Mesothelial cell of epicardium (in vitro differentiated cells): ENCODE results near the gene GALC. TPM values are rescaled to one million over a fixed set of nuclear protein-coding genes. Genes with fewer than 3 reads are reported as not detected.

ENCODE experiments used
- DNase-seq, 2 experiments: peaks; one replicate each; pipeline ENCODE4 v3.0.0; 2021; ENCODE audit warnings: low spot score in 2 of 2; ENCODE audit not compliant: unreplicated experiment in 2 of 2
- H3K27ac Mint-ChIP-seq: 2 replicates; pipeline ENCODE4 v1.8.0; 2021; ENCODE audit warnings: mixed read lengths
- H3K27me3 Mint-ChIP-seq: 2 replicates; pipeline ENCODE4 v1.8.0; 2021; ENCODE audit warnings: low read depth, mixed read lengths
- H3K36me3 Mint-ChIP-seq: 2 replicates; pipeline ENCODE4 v1.8.0; 2021; ENCODE audit warnings: mixed read lengths
- H3K4me1 Mint-ChIP-seq: 2 replicates; pipeline ENCODE4 v1.8.0; 2021; ENCODE audit warnings: mixed read lengths
- H3K4me3 Mint-ChIP-seq: 2 replicates; pipeline ENCODE4 v1.8.0; 2021; ENCODE audit warnings: mild to moderate bottlenecking, moderate library complexity, mixed read lengths
- H3K9me3 Mint-ChIP-seq: 2 replicates; pipeline ENCODE4 v1.8.0; 2021; ENCODE audit warnings: mixed read lengths
- total RNA-seq: library from RNA; stranded (reverse); gene quantifications from 3 replicates; pipeline ENCODE4 v1.2.1, GENCODE V29; 2021
- TF ChIP-seq, protein P1 (sequence below): fragments of 200-600 bp; sonication (generic); IDR thresholded peaks from one replicate; pipeline ENCODE4 v1.5.0; 2021; ENCODE audit warnings: antibody characterized with exemption; ENCODE audit not compliant: unreplicated experiment

GALC gene
- total RNA-seq = 26.2 to 29.9 TPM (median 27.1 TPM) in 3 replicates

GRCh38 chr14:87992718-87993628, at the start of gene GALC:
GALC (minus strand) TSS chr14:87993182; CDS start chr14:87993164, 18 bp downstream.
- peak; percentile 81 to 88 for DNase-seq
- H3K27ac Mint-ChIP-seq = peak within 1 kb of the TSS; percentile 97
- H3K27me3 Mint-ChIP-seq = no peaks in the 10 kb centered on the region
- H3K4me1 Mint-ChIP-seq = peaks cover 40% of the 10 kb centered on the region
- no peaks in the 10 kb centered on the region for H3K36me3 Mint-ChIP-seq
- H3K4me3 Mint-ChIP-seq = peak within 1 kb of the TSS; percentile 75
- TF ChIP-seq, protein P1, sequence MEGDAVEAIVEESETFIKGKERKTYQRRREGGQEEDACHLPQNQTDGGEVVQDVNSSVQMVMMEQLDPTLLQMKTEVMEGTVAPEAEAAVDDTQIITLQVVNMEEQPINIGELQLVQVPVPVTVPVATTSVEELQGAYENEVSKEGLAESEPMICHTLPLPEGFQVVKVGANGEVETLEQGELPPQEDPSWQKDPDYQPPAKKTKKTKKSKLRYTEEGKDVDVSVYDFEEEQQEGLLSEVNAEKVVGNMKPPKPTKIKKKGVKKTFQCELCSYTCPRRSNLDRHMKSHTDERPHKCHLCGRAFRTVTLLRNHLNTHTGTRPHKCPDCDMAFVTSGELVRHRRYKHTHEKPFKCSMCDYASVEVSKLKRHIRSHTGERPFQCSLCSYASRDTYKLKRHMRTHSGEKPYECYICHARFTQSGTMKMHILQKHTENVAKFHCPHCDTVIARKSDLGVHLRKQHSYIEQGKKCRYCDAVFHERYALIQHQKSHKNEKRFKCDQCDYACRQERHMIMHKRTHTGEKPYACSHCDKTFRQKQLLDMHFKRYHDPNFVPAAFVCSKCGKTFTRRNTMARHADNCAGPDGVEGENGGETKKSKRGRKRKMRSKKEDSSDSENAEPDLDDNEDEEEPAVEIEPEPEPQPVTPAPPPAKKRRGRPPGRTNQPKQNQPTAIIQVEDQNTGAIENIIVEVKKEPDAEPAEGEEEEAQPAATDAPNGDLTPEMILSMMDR = no peak
- H3K9me3 Mint-ChIP-seq = no peaks in the 10 kb centered on the region

DNA sequence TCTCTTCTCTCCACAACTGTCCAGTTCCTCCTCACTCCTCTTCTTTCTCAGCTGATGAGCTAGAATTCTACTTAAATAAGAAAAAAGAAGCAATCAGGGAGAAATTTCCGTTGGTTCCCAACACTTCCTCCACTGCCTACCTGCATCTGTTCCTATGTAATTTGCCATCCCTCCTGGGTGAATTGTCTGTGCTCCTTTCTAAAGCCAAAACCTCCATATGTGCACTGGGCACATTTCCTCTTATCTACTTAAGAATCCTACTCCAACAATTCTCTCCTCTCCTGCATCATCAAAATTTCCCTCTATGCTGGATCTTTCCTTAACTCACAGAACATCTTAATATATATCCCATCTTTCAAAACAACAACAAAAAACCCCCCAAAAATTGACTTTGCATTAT, 47.2 kb upstream of the GALC start:
- H3K27me3 Mint-ChIP-seq = peaks cover 25% of the 10 kb centered on the region
- H3K4me3 Mint-ChIP-seq = no peak overlapping the region
- H3K4me1 Mint-ChIP-seq = no peaks in the 10 kb centered on the region
- H3K9me3 Mint-ChIP-seq = no peaks in the 10 kb centered on the region
- H3K36me3 Mint-ChIP-seq = no peaks in the 10 kb centered on the region
- no peak overlapping the region for H3K27ac Mint-ChIP-seq
- DNase-seq = no peak
- TF ChIP-seq, protein P1 = no peak

DNA sequence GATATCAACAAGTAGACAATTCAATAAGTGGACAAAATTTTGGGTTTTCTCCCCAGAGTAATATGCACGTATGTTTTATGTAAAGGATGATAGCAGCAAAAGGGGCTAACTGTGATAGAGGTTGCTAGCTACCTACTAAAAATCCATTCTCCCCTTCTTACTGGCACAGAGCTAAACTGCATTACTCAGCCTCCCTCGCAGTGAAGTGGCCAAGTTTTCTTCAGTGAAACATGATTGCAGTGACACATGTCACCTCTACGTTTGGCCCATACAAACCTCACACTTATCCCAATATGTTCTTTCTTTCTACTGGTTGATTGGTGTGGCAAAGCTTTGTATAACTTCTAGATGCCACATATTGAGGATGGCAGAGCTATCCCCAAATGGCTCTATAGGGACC, 46.2 kb upstream of the GALC start:
- no peak overlapping the region for H3K27ac Mint-ChIP-seq
- no peaks in the 10 kb centered on the region for H3K9me3 Mint-ChIP-seq
- no peaks in the 10 kb centered on the region for H3K36me3 Mint-ChIP-seq
- no peaks in the 10 kb centered on the region for H3K4me1 Mint-ChIP-seq
- H3K4me3 Mint-ChIP-seq = no peak overlapping the region
- no peak for DNase-seq
- TF ChIP-seq, protein P1 = no peak
- peaks cover 25% of the 10 kb centered on the region for H3K27me3 Mint-ChIP-seq

DNA sequence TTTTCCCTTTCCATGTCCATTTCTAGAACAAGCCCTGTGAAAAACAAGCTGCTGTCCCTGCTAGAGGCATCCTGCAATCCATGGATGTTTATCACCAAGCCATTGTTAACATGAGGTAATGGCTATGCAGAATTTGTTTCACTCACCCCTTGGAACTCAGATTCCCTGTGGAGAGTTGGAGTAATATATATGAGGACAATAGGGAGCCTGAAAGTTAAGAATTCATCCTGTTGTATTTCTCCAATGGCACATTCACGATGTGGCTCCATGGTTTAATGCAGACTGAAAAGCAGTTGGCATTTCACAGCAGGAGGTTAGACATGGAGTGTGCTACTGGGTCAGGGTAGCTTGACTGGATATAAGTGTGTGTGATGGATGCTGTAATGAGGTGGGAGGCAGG, 44.3 kb upstream of the GALC start:
- H3K27me3 Mint-ChIP-seq = peaks cover 25% of the 10 kb centered on the region
- DNase-seq = no peak
- no peaks in the 10 kb centered on the region for H3K36me3 Mint-ChIP-seq
- TF ChIP-seq, protein P1 = no peak
- H3K9me3 Mint-ChIP-seq = peaks cover 5% of the 10 kb centered on the region
- H3K4me1 Mint-ChIP-seq = no peaks in the 10 kb centered on the region
- no peak overlapping the region for H3K27ac Mint-ChIP-seq
- H3K4me3 Mint-ChIP-seq = no peak overlapping the region

DNA sequence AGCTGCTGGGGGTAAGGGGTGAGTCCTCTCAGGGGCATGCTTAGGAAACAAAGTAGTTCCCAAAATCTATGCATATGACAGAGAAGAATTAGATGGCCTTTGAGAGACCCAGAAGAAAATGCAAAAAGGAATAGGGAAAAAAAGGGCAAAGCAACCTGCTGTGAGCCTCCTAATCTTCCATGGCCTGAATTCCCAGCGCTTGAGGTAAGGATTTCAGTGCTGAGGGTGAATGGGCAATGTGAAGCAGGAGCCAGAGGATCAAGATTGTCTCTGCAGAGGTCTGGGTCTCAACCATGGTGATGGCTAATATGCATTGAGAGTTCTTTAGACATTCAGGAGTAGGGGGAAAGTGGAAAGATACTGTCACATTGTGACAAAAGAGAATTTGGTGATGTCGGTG, 43.4 kb upstream of the GALC start:
- Mint-ChIP-seq H3K27ac (no peak overlapping the region), H3K4me1 (no peaks in the 10 kb centered on the region), H3K9me3 (peaks cover 5% of the 10 kb centered on the region), H3K4me3 (no peak overlapping the region), H3K27me3 (peaks cover 25% of the 10 kb centered on the region), H3K36me3 (no peaks in the 10 kb centered on the region)
- TF ChIP-seq, protein P1 = no peak
- DNase-seq = no peak
